Measurements from ENCODE around the gene MYOD1. TPM values are rescaled to one million over a fixed set of nuclear protein-coding genes. Genes with fewer than 3 reads are reported as not detected.

Gene MYOD1
- total and polyA plus RNA-seq, 2 of the 4 experiments (the other 2 are of a cell fraction), result not detected

- Histone ChIP-seq H3K4ac (ENCODE audit: low read depth, low read length) (no peak overlapping the region), H3K36me3 (ENCODE audit: control insufficient read depth, insufficient read depth, low read length) (no peaks in the 10 kb centered on the region), H2BK15ac (ENCODE audit: low read depth, low read length) (no peak overlapping the region), H2BK120ac (ENCODE audit: low read depth, low read length) (no peak overlapping the region), H4K91ac (ENCODE audit: insufficient read depth, low read depth, low read length) (no peak overlapping the region), H3K23ac (ENCODE audit: low read depth, low read length) (no peak overlapping the region), H2BK5ac (ENCODE audit: low read depth, low read length, poor library complexity, severe bottlenecking) (no peak overlapping the region), H3K4me3 (ENCODE audit: insufficient read depth, low read depth, low read length) (no peak overlapping the region), H3K79me1 (ENCODE audit: low read depth in 1 of 2, low read length in 2 of 2) (no peaks in the 10 kb centered on the region), H4K20me1 (ENCODE audit: insufficient read depth, low read length) (no peaks in the 10 kb centered on the region), H4K5ac (ENCODE audit: low read depth, low read length) (no peak overlapping the region), H2BK20ac (ENCODE audit: low read depth, low read length) (no peak overlapping the region), H3K27me3 (ENCODE audit: control insufficient read depth, insufficient read depth, low read length) (peaks cover 40% of the 10 kb centered on the region), H3K4me2 (ENCODE audit: low read depth, low read length) (no peak overlapping the region), H3K27ac (ENCODE audit: insufficient read depth, low read length) (no peak overlapping the region), H2AK5ac (ENCODE audit: low read depth, low read length) (no peak overlapping the region), H3K14ac (replicated peaks; ENCODE audit: low read depth, low read length) (no peak overlapping the region), H3K9me3 (ENCODE audit: control insufficient read depth, insufficient read depth, low read length) (no peaks in the 10 kb centered on the region), H2AFZ (replicated peaks; ENCODE audit: low read length, poor library complexity) (no peak overlapping the region), H3K18ac (ENCODE audit: low read depth, low read length) (no peak overlapping the region), H3K9me1 (ENCODE audit: insufficient read depth, low read length) (no peaks in the 10 kb centered on the region; the same call in 1 of the 2 replicates), H2AK9ac (replicated peaks; ENCODE audit: low read depth, low read length, poor library complexity) (no peak overlapping the region), H3K4me1 (ENCODE audit: control insufficient read depth, insufficient read depth, low read length) (no peaks in the 10 kb centered on the region), H3K9ac (ENCODE audit: low read depth, low read length) (no peak overlapping the region), H4K8ac (ENCODE audit: low read depth in 2 of 2, low read length in 2 of 2) (no peak overlapping the region), H3K56ac (ENCODE audit: extremely low read depth, insufficient read depth, low read length) (no peak overlapping the region)
- dilution Hi-C loops (cut with HindIII; ENCODE audit: low sequenced_read_pairs, unreplicated experiment), result no loop called here
- CTCF ChIA-PET, result no interaction called here
- ATAC-seq (ENCODE audit: low read depth) (no peak), DNase-seq (no peak)
- 40% methylated on average over 1 of the region's 2 CpGs; no CpG with 5 or more reads in 1 of the 2 experiments for WGBS, 2 experiments (ENCODE audit: extremely low coverage in 2 of 2, insufficient read length in 1 of 2)
- no TSS peak for BruUV-seq (replicated peaks)
- TF ChIP-seq FOS (IDR thresholded peaks at IDR 0.05; ENCODE audit: low read depth, low read length), result no peak
- no peak for TF ChIP-seq RAD21 (IDR thresholded peaks at IDR 0.05; ENCODE audit: low read length)
- no peak for TF ChIP-seq MAZ (IDR thresholded peaks at IDR 0.05; ENCODE audit: borderline replicate concordance, low read depth, low read length)
- TF ChIP-seq POLR2A (IDR thresholded peaks at IDR 0.05; ENCODE audit: low read depth, low read length), result no peak
- no peak for TF ChIP-seq ELK1 (IDR thresholded peaks at IDR 0.05; ENCODE audit: borderline replicate concordance, low read depth, low read length)
- TF ChIP-seq NFE2L2 (IDR thresholded peaks at IDR 0.05; ENCODE audit: low read depth, low read length), result no peak
- TF ChIP-seq, protein P1, sequence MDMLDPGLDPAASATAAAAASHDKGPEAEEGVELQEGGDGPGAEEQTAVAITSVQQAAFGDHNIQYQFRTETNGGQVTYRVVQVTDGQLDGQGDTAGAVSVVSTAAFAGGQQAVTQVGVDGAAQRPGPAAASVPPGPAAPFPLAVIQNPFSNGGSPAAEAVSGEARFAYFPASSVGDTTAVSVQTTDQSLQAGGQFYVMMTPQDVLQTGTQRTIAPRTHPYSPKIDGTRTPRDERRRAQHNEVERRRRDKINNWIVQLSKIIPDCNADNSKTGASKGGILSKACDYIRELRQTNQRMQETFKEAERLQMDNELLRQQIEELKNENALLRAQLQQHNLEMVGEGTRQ (IDR thresholded peaks at IDR 0.05; ENCODE audit: low read depth, low read length), result no peak
- no peak for TF ChIP-seq MXI1 (IDR thresholded peaks at IDR 0.05; ENCODE audit: borderline replicate concordance, low read depth, low read length)
- no peak for TF ChIP-seq MAFK (IDR thresholded peaks at IDR 0.05; ENCODE audit: low read depth, low read length)
- no peak for TF ChIP-seq CEBPB (IDR thresholded peaks at IDR 0.05; ENCODE audit: low read depth, low read length)
- POLR2A ChIA-PET (ENCODE audit: unreplicated experiment), result no interaction called here
- in situ Hi-C loops (cut with MboI; ENCODE audit: low sequenced_read_pairs), result no loop called here
- intact Hi-C loops (cut with micrococcal nuclease), result no loop called here
Measured at GRCh38 chr11:17750801-17751165, 31.4 kb downstream of the MYOD1 start.
